Fibroblast of peridontal ligament (primary cell): ENCODE measurements around the gene SAP30L.

Experiments
- DNase-seq: peaks from one replicate; pipeline ENCODE4 v3.0.0-alpha.2; 2010; ENCODE audit errors: extremely low read depth

The SAP30L gene

DNA sequence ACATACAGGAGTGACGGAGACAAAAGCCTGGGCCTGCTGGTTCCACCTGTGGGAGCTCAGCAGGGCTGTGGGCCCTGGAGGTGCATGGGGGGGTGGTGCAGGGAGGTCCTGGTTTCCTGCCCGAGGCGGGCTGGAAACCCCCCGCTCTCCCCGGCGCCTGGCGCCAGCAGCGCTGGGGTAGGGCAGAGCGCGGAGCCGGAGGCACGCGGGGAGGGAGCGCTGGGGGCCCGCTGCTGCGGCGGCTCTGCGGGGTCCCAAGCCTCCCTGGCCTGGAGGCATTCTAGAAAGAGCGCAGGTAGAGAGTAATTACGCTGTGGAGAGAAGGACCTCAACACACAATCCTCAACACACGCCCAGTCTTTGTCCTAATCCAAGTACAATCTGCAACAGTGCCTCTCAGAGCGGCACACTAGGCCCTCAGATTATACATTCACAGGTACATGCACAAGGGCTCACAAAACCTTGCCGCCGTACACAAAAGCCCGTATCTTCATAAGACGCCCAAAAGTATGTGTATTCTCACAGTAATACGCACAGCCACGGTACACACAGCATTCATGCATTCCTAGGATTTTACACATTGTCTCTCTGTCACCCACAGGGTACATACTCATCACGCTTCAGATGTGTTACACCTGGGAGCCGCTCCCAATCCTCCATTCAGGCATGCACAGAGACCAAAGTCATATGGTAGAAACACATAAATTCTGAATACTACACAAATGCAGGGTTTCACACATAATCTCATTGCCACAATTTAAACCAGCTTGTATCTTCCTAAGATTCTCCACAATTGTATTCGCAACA, 34.4 kb downstream of the SAP30L start:
- DNase-seq: no peak

DNA sequence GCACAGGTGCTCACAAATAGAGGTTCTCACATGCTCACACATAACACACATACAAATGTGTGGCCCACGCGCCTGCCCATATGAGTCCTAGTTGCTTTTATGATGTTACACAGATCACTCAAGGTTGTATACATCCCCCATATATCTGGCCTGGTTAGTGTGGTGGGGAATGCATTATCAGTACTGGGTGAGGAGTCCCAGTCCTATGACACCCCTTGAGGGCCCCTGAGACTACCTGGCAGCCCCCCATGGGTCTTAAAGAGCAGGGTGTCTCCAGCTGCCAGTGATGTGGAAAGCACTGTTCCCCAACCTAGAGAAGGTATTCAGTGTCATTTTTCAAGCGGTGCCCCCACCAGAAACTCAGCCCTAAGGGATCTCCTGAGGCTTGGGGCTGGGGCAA, 35.0 kb downstream of the SAP30L start:
- no peak for DNase-seq

DNA sequence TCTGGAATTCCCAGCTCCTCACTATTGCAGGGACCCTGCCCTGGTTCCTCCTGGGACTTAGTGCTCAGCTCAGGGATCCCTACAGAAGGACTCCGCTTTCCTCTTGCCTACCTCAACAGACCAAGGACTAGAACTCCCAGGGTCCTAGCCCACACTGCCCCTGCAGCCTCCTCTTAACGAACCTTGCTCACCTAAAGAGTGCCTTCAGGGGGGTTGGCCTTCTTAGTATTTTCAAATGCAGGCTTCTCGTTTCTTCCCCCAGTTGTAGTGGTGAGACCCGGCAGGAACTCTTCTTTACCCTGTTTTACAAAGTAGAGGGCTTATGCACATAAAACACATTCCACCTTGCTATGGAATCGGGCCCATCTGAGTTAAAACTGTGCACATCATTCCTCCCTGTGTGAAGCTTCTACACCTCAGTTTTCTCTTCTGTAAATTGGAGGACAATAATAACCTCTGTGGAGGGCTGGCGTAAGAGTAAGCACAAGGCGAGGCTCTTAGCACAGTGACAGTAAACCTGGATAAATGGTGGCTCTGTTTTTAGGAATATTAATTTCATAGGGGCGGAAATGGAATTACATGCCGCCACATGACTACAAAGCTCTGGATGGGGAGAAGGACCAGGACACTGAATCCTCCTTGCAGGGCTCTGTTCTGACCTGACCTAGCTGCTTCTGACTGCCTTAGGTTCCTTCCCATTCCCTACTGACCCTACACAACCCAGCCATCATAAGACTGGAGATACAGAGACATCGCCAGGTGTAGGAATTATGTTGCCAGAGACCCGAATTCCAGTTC, 36.0 kb downstream of the SAP30L start:
- no peak for DNase-seq

DNA sequence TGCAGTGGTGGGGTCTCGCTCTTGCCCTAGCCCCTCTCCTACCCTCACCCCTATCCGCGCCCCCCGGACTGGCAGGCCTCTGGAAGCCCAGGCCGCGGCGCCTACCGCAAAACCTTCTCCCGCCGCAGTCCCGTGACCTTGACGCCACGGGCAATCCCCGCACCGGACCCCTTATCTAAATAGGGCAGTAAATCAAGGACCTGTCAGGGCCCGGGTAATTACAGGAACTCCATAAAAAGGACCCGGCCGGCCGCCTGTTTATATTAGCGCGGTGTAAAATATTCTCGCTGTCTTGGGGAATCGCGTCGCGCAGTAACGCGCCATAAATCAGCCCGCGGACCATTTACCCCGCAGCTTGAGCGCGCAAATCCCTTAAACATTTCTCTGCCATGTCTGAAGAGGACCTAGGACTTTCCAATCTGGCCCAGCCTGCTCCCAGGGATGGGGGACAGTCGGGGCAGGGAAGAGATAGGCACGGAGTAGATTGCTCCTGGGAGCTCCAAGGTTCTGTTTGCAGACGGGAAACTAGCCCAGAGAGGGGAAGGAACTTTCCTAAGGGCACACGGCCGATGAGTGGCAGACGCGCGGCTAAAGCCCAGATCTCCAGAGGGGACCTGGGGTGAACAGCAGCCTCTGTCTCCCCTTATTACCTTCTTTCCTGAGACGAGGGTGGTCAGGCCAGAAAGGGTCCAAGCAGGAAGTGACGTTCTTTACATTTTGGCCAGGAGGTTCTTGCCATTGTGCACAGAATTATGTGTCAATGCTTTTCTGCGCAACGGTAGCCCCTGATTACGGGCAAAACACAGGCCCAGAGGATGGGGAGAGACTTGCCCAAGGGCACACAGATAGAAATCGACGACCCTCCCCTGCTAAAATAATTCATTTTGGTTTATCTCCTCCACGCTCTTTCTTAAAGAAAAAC, 37.0 kb downstream of the SAP30L start:
- no peak for DNase-seq

DNA sequence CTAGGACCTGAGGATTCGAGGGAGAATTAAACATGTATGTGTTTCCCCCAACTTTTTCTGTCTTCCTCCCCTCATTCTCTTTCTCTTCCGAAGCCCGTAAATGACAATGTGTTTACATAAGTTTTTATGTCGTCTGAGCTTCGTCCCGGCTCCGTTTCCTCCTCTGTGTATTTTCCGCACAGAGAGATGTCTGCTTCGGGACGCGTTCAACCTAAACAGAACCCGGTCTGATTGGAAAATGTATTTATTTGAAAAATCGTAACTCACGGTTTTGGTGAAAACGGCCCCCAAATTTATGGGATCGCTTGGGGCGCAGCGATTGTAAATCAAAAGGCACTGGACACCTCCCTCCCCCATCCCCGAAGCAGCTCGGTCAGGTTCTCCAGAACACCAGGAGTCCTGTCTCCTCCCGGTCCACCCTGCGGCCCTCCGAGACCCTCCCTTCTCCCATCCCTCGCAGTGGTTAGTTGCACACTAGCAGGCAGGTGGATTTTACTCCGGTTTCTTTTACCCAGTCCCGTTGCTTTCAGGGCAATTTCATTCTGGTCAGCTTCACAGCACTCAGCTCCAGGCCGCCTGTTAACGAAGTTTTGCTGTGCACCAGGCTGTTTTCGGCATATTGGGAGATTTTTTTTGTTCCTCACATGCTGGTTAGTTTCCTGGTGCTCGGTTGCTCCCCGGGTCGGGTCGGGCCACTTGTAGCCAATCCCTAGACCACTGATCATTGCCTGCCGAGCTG, 38.0 kb downstream of the SAP30L start:
- DNase-seq: no peak

DNA sequence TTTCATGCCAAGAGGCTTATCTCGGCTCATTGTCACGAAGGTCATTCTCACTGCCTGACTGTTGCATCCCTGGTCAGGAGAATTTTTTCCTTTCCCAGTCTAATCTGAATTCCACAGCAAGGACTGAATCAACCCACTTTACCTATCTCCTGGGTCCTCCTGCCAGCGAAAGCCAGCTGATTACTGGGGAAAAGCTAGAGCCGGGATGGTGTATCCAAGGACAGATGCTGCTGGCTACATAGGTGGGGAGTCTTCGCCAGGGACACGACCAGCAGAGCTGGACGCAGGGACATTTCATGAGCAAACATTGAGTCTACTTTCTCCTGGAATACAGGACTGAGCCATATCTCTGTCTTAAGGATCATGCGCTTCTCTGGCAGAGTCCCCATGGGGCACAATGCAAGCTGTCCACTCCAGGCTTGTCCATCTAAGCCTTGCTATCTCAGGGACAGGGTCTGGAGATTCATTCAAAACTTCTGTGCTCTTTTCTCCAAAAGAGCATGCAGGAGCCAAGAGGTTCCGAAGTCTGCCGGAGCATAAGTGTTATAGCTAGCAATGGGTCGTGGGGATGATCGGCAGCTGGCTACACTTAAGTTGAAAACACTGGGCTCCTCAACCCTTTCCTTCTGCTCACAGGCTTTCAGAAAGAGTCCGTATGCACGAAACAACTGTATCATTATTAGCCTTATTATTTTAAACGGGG, 38.7 kb downstream of the SAP30L start:
- no peak for DNase-seq

DNA sequence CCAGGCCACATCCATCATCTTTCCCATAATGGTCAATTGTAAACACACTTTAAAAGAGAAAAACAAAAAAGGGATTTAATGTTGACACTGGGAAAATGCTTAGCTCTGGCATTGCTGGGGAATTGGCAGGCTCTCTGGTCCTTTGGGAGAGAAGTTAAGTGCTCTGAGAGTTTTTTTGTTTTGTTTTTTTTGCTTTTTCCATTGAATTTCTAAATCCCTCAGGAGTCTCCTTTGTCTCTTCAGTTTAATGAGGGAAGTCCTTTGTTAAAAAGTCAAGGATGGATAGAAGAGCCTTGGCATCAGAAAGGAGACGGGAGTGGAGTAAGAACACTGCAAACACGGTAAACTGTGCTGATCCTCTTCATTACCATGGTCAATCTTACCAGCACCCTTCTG, 39.3 kb downstream of the SAP30L start:
- no peak for DNase-seq

DNA sequence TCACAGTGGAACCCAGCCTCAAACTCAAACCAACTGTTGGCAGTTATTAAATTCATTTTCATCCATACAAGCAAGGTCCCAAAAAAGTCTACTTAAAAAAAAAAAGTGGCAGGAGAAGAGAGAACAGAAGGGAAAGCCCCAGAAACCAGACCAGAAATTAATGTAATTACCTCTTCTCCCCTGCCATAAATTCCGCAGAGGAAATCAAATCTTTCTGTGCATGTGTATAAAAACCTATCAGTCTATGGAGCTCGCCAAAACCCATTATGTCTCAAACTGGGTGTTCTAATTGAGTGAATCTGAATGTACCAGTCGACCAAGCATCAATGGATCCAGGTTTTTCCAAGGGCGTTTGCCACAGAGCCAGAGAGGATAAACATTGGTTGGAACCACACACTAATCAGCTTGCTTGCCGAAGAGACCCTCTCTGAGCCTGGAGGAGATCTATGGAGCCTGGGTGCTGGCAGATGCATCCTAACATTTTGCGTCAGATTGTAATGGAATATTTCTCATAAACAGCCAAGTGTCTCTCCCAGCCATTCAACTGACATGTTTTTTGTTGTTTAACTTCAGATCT, 40.1 kb downstream of the SAP30L start:
- no peak for DNase-seq

DNA sequence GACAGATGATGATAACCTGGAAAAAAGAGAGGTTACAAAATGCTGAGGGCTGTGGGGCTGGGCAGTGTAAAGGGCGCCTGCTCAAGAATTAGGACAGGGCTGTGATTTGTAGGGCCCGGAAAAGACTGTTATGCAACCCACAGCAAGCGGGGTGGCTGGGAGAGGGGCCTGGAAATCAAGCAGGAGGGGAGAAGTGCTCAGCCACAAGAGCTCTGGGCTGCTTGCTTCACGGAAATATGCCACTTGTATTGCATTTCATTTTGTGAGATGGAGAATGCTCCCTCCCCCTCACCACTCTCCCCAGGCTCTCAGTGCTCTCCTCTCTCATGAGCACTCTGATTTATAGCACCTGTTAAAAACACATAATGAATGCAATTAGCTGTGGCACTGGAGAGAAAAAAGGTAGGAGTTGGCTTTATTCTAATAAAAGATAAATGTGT, 40.6 kb downstream of the SAP30L start:
- DNase-seq: no peak

DNA sequence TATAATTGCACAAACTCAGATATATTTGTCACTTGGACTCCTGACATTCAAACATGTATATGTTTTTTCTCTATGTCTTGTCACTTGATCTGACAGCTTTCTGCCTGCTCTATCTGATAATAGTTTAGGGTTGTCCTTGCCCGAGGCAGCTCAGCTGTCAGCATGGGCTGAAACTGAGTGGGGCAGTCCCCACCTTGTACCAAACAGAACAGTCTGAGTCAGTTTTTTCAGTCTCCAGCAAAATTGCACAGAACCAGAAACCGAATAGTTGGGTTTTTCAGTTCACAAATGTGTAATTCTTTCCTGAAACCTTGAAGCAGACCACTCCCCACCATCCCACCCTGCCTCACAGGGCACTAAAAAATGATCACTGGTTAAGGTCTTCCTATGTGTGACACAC, 41.7 kb downstream of the SAP30L start:
- no peak for DNase-seq

DNA sequence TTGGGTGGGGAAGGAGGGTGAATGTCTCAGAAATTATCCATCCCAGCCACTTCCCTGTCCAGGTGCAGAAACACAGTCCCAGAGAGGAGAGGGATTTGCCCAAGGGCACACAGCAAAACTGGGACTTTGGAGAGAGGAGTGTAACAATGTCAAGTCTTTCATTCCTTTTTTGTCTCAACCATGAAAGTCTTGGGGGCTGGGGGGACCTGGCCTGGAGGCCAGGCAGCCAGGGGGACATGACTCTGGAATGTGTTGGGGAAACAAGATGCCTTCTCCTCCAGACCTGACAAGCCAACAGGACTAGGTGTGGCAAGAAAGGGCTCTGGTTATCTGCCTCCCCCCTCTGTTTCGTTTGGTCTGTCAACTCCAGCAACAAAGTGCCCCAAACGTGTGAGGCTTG, 46.1 kb downstream of the SAP30L start:
- no peak for DNase-seq

DNA sequence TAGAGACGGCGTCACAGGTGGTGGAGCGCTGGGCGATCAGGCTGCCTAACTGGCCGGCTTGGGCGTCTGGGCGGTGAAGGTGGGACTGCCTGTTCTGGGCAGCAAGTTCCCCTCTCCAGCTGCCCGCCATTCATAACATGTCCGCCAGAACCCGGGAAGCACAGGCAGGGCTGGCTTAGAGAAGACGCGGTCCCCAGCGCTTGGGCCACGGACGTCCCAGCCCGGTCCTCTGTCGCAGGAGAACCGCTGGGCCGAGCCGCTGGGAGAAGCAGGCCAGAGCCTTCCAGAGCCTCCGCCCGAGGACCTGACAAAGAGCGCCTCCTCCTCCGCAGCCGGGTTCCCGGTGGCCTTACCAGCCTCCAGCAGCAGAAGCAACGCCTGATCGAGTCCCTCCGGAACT, 47.5 kb downstream of the SAP30L start:
- DNase-seq: no peak

DNA sequence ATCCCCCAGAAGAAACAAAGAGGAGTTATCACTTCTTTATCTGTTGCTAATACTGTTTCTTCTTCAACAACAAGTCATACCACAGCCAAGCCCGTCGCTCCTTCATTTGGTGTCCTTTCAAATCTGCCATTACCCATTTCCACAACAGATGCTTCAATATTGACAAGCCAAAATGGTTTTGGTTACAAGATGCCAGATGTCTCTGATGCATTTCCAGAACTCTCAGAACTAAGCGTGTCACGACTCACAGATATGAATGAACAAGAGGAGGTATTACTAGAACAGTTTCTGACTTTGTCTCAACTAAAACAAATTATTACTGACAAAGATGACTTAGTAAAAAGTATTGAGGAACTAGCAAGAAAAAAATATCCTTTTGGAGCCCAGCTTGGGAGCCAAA, 48.2 kb downstream of the SAP30L start:
- DNase-seq: no peak

DNA sequence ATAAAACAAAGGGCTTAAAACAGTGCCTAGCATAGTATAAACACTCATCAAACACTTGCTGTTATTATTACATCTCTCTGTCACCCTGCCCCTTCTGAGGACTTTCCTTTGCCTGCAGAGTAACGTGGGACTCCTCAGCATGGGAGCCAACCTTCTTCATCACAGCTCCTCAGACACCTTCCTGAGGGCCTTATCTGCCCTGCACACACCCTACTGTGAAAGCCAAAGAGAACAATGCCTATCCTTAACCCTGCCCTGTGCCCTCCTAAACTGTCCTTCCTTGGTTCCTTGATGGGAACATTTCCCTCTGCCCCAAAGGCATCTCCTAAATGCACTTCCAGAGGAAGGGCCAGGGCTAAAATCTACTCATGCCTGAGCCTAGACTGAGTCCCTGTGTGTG, 52.8 kb downstream of the SAP30L start:
- no peak for DNase-seq

DNA sequence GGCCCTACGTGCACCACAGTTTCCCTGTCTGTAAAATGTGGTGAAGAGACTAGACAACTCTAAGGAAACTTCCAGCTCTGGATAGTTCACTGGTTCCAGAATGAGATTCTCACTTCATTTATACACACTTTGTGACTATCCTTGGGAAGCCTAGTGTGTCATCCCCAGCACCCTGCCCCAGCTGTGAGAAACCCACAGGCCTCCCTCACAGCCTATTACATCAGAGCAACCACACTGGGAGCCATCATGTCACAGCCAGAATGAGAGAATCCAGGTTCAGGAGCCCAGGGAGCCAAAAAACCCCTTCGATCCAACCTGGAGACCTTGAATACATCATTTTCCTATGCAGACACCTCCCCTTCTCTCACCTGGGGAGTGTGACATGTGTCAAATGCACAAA, 53.2 kb downstream of the SAP30L start:
- no peak for DNase-seq

DNA sequence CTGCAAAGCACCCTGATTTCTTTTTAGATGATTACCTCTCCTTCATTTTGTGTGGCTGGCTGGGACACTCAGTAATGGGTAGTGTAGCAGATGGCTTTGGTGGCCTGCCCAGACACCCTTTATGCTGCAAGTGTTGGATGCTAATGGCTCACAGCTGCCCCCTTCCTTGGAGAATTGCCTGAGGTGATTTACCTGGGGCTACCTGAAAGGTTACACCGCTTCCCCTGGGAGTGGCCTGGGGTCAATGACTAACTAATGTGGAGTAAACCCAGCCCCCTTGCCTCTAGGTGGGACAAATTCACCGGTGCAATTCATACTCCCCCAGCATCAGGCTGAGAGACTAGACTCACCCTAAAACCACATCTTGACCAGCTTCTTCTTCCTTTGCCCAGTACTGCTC, 55.8 kb downstream of the SAP30L start:
- no peak for DNase-seq

DNA sequence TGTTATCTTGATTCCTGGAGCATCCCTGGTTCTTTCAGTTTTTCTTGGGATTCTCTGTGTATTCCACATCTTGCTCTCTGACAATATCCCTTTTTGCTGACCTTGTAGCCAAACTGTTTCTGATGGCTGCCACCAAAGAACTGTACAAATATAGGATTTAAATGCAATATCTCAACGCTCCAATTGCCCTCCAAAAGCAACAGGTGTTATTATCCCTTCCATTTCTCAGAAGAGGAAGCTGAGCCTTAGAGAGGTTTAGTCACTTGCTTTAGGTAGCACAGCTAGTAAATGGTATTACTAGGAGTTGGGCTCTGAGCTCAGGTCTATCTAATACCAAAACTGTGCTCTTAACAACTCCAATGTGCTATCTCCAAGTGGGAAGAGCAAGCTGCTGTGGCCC, 56.4 kb downstream of the SAP30L start:
- DNase-seq: no peak

DNA sequence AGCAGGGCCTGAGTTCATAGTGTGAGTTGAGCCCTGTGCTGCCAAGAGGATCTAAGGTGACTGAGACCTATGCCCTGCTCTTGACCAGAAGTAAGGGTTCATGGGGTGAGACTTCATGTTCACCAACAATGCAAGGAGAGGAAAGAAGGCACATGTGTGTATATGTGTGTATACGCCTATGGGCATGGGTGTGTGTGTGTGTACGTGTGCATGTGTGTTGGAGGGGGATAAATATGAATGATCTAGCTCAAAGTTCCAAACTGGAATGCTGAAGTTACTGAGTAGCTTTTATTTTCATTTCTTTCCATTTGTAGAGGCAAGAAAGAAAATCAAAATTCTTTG, 57.9 kb downstream of the SAP30L start:
- no peak for DNase-seq

DNA sequence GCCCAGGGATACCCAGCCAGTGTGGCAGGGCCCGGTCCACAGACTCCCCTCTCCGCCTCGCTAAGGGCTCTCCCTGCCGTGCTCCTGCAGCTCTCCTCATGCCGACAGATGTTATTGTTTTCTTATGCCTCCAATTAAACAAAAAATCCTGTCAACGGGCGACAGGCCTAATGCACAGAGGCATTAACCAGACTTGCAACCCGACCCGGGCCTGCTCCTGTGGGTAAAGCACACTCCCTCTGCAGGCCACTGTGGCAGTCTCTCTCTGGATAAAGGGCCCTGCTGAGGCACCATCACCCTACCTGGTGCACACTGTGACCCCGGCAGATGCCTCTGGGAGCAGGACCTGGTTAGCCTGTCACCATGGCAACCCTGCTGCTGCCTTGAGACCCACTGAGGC, 59.8 kb downstream of the SAP30L start:
- no peak for DNase-seq

DNA sequence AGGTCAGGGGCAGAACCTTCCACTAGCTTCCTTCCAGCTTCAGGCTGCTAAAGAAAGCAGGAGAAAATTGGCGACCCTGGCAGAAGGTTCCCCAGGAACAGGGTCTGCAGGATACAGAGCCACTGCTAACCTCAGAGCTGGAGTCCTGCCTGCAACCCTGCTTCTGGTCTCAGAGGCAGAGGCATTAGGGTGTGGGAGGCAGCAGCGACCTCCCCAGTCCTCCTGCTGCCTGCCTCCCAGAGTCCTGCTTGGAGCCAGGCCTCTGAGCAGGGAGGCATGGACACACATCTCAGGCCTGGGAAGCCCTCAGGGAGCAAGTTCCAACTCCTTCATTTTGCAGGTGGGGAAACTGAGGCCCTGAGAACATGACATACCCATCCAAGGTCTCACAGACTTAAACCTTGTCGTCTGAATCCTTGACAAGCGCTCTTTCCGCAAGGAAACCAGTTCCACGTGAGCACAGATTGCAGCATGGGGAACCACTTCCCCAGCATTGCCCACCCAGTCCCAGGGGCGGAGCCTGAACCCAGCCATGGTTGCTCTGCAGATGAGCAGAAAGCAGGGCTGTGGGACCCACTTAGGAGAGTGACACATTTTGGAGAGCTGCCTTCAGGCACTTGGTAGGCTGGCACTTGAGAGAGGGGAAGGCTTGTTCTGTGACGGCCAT, 60.4 kb downstream of the SAP30L start:
- DNase-seq: no peak
